ENCODE results near the gene VRK1.
A peak's percentile ranks its signal among the peaks of the same experiment; 100 is the strongest.
"Not testable (repeated sequence)": the region's sequence is repeated elsewhere in the genome, so short reads cannot be mapped to it uniquely, and the experiment has no call there.

The VRK1 gene, protein sequence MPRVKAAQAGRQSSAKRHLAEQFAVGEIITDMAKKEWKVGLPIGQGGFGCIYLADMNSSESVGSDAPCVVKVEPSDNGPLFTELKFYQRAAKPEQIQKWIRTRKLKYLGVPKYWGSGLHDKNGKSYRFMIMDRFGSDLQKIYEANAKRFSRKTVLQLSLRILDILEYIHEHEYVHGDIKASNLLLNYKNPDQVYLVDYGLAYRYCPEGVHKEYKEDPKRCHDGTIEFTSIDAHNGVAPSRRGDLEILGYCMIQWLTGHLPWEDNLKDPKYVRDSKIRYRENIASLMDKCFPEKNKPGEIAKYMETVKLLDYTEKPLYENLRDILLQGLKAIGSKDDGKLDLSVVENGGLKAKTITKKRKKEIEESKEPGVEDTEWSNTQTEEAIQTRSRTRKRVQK

DNA sequence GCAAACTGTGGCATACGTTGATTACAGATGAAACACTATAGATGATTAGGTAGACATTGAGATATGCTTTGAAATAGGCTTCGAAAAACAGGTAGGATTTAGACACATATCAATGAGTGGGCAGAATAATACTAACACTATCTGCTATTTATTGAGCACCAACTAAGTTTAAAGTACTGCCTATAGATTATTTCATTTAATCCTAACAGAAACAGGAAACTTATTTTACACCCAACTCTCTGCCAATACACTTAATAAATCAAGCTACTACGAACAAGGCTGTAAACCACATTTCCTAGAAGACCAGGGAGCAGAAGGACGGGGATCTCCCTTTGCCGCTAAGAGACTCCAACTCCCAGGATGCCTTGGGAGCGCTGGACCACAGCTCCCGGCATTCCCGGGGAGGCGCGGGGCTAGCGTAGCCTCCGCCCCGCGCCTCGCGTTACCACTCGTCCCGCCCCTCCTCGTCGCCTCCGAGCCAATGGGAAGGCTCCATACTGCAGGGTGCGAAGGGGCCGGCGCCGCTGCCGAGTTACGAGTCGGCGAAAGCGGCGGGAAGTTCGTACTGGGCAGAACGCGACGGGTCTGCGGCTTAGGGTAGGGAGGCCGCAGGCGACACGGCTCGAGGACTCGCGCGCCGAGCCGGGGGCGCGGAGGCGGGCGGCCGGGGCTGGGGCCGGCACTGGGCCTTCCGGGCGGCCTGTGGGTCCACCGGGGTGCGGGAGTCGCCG, at the start of gene VRK1:
VRK1 (plus strand) TSS at position 532 of the 731 bp plus-strand sequence. CDS start 36,090 bp downstream, outside the sequence.
- DNase-seq (ENCODE audit: low read depth) = peak; percentile 90

DNA sequence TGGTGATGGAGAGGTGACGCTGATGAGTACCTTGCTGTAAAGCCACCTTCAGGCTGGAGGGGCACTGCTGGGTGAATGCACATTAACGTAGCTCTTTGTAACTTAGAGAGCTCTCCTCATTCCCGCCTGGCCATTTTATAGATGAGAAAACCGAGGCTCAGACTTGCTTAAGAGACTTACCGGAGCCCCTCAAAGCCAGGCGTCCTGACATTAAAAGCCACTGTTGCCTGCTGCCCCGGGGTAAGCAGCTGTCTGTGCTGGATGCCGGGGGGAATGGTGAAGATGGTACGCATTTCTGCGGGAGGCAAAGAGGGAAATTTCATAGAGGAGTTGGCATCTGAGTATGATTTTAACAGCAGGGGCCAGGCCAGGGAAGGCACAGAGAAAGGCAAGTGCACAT, 49.6 kb upstream of the VRK1 start:
- no peak for DNase-seq (ENCODE audit: low read depth)

DNA sequence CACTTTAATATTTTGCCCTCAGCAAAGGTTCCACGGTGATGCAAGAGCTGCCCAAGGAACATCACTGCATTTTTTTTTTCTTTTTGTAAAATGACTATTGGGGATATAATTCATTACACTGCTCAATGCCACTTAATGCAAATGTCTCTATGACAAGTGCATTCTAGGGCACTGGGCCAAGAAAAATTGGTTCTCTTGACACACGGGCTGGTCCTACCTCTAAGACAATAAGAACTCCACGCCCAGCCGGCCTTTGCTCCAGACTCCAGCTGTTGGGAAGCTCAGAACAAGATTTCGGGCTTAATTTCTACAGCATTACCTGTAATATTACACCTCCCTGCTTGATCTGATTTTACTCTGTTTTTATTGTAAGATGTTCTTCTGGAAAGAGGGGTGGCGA, 48.8 kb upstream of the VRK1 start:
- DNase-seq (ENCODE audit: low read depth) = no peak

DNA sequence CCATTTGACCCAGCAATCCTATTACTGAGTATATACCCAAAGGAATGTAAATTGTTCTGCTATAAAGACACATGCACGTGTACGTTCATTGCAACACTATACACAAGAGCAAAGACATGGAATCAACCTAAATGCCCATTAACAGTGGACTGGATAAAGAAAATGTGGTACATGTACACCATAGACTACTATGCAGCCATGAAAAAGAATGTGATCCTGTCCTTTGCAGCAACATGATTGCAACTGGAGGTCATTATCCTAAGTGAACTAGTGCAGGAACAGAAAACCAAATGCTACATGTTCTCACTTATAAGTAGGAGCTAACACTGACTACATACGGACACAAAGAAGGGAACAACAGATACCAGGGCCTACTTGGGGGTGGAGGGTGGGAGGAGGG, 45.7 kb upstream of the VRK1 start:
- no peak for DNase-seq (ENCODE audit: low read depth)

DNA sequence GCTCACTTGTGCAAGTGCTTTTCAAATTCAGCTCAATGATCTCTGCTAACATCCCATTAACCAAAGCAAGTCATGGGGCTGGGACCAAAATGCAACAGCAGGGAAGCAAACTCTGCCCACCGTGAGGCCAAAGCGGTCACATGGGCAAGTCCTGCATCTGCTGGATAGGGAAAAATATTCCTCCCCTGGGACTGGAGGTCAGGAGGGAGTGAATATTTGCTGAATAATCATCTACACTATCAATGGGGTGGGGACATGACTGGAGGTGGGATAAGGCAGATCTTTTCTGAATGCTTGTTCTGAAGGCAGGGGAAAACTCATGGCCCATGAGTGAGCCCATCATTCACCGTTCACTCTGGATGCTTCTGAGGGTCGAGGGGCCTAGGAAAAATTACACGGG, 45.1 kb upstream of the VRK1 start:
- no peak for DNase-seq (ENCODE audit: low read depth)

DNA sequence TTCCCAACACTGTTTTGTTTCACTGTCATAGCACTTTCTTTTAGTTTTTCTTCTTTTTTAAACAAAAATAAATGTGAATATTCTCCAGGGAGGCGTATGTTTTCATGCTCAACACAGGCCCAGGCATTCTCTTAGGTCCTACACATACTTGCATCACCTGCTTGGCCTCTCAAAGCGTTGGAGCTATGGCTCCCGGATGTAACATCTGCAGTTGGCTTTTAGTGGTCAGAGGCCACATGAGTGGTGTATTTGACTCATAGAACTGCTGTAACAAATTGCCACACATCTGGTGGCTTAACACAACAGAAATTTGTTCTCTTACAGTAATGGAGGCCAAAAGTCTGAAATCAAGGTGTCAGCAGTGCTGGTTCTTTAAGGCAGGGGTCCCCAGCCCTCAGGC, 44.6 kb upstream of the VRK1 start:
- DNase-seq (ENCODE audit: low read depth) = no peak

DNA sequence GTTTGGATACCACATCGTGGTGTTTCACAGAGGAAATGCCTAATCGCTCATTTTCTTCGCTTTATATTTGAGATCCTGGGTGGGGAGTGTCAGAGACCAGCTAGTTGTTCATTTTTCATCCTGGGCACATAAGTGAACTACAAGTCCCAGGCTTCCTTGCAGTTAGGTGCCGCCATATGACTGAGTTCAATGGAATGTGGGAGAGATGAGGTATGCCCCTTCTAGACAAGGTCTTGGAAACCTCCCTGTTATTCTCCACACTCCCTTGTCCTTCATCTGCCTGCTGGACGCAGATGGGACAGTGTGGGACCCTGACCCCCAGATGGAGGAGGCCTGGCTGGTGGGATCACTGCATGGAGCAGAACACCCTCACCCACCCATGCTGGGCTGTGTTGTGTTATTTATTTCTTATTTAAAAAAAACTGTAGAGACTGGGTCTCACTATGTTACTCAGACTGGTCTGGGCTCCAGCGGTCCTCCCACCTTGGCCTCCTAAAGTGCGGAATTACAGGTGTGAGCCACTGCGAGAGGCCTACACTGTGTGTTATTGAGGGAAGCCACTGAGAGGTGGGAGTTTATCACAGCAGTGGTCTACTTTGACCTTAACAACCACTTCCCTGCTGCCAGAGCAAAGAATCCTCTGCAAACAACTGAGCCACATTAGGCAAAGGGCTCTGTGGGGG, 42.9 kb upstream of the VRK1 start:
- no peak for DNase-seq (ENCODE audit: low read depth)

DNA sequence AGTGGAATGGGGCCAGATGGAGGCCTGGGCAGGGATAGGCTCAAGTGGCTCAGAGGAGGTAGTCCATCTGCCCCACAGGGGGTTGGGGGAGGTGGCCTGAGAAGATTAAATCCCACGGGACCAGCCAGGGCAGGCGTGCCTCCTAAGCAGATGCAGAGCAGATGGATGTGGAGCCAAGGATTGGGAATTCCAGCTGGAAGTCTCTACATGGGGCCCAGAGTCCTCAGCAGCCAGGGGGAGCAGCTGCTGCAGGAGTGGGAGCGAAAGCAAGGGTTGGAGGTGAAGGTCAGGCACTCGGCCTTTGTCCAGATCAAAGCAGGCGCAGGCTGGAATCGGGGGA, 42.4 kb upstream of the VRK1 start:
- no peak for DNase-seq (ENCODE audit: low read depth)

DNA sequence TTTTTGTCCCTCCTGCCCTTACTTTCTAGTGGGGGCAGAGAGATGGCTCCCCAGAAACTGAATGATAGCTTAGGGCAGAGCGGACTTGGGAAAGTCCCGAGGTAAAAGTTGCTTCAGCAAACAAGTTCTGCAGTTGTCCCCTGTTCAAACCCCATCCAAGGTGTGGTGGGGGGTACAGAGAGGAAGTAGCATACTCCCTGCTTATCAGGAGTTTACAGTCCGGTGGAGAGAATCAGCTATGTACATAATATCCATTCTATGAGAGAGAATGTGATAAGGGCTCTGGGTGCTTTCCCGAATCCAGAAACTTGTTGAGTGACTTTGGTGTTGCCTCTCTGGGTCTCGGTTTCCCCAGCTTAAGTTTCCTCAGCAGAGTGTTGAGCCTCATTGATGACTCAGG, 40.4 kb upstream of the VRK1 start:
- DNase-seq (ENCODE audit: low read depth) = no peak

DNA sequence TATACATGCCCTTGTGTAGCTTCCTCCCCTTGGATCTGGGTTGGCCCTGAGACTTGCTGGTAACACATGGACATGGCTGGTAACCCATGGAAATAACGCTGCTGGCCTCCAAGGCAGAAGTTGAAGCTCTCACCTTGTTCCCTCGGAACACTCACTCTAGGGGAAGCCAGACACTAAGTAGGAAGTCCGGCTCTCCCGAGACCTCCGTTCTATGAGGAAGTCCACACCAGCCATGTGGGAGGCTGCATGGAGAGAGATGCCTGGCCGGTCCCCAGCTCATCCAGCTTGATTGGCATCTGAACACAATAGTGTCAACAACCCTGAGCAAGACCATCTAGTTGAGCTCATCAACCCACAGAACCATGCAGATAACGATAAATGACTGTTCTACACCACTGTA, 39.7 kb upstream of the VRK1 start:
- no peak for DNase-seq (ENCODE audit: low read depth)

DNA sequence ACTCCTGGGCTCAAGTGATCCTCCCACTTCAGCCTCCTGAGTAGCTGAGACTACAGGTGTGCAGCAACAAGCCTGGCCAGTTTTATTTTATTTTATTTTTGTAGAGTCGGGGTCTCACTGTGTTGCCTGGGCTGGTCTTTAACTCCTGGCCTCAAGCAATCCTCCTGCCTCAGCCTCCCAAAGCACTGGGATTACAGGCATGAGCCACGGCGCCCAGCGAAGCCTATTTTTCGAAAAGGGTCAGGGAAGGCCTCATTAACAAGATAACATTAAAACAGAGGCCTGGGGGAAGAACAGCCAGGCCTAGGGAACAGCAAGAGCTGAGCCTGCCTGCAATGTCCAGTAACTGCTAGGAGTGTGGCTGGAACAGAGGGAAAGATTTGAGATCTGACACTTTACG, 36.1 kb upstream of the VRK1 start:
- no peak for DNase-seq (ENCODE audit: low read depth)

DNA sequence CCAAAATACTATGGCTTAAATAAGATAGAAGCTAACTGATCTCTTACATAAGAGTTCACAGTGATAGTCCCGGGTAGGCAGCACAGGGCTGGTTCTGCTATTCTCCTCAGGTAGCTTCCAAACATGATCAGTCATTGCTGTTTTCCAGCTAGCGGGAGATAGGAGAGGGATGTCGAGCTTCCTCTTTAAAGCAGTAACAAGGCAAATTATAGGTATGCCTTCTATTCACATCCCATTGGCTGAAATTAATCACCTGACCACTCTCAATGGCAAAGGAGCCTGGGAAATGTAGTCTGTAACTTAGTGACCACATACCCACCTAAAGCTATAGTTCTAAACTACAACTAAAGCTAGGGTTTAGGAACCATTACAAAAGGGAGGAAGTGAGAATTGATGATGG, 34.5 kb upstream of the VRK1 start:
- DNase-seq (ENCODE audit: low read depth) = no peak

DNA sequence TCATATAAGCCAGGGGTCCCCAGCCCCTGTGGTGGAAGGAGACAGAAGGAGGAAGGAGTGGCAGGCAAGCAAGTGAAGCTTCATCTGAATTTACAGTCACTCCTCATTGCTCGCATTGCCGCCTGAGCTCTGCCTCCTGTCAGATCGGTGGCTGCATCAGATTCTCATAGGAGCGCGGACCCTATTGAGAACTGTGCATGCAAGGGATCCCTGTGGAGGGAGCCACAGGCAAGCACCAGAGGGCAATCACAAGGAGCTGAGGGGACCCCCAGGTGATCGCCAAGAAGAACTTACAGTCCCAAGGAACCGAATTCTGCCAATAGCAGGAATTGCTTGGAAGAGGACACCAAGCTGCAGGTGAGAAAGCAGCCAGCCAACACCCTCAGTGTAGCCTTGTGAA, 33.2 kb upstream of the VRK1 start:
- DNase-seq (ENCODE audit: low read depth) = no peak

DNA sequence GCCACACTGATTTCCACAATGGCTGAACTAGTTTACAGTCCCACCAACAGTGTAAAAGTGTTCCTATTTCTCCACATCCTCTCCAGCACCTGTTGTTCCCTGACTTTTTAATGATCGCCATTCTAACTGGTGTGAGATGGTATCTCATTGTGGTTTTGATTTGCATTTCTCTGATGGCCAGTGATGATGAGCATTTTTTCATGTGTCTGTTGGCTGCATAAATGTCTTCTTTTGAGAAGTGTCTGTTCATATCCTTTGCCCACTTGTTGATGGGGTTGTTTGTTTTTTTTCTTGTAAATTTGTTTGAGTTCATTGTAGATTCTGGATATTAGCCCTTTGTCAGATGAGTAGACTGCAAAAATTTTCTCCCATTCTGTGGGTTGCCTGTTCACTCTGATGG, 32.0 kb upstream of the VRK1 start:
- DNase-seq (ENCODE audit: low read depth) = not testable (repeated sequence)

DNA sequence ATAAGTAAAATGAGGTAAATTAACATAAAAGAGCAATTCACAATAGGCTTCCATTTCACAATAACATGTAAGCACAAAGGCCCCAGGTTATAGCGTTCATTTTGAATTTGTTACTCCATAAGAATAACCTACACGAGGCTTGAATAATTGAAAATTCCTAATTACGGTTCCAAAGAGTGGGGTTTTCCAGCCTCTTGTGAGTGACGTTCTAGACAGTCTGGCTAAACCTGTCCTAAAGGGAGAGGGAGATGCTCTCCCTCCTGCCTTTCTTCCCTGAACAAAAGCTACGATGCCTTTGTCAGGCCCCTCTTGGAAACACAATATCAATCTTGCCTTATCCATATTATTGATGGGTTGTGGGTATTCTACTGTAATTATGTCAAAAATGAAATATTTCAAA, 24.3 kb upstream of the VRK1 start:
- no peak for DNase-seq (ENCODE audit: low read depth)

DNA sequence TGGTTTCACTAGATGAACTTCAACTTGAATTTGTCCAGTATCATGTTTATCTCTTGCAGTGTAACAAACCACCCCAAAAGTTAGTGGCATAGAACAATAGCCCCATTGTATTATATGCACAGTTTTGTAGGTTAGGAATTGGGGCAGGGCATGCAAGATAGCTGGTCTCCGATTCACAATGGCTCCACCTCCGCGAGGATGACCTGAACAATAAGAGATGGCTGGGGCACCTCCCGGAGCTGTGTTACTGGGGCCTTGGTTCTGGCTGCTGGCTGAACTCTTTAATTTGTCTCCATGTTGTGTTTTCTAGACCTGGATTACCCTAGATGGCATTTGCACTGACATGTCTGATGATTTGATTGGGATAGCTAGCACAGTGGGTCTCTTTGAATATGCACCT, 20.4 kb upstream of the VRK1 start:
- no peak for DNase-seq (ENCODE audit: low read depth)

DNA sequence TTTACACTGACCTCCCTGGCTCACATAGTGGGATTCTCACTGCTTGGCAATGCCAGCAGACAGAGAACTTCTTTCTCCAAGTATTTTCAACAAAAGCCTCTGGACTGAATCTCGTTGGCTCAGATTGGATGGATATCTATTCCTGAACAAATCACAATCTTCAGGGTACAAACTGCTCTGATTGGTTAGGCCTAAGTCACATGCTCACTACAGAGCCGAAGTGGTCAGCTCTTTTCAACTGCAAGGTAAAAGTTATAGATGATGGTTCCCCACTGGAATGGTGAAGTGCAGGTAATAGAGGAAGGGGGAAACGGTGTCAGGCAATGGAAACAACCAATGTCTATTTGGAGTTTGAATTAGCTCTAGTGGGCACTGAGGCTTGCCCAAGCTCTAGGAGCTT, 16.7 kb upstream of the VRK1 start:
- DNase-seq (ENCODE audit: low read depth) = no peak

DNA sequence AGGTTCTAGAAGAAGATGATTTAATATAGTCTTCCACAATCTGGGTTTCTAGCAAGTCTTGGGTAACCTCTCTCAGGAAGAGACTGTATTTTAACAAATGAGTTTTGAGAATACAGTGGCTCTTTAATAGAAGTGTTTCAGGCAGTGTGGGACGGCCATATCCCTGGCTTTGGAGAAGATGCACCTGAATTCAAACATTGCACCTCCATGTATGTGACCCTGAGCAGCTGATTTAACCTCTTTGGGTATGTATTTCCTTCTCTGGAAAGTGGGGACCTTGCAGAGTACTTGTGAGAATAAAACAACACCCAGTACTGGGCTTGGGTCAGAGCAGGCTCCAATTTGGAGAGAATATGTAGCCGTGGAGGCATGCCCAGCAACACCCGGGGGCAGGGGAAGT, 15.8 kb upstream of the VRK1 start:
- DNase-seq (ENCODE audit: low read depth) = no peak

DNA sequence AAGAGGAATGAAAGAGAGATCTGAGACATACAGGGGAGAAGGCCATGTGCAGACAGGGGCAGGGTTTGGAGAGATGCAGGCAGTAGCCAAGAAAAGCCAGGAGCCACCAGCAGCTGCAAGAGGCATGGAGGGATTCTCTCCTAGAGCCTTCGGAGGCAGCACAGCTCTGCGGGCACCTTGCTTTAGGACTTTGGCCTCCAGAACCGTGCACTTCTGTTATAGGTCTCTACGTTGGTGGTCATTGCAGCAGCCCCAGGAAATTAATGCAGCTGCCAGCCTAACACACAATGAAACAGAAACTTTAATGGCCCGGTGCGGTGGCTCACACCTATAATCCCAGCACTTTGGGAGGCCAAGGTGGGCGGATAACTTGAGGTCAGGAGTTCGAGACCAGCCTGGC, 14.7 kb upstream of the VRK1 start:
- DNase-seq (ENCODE audit: low read depth) = no peak

DNA sequence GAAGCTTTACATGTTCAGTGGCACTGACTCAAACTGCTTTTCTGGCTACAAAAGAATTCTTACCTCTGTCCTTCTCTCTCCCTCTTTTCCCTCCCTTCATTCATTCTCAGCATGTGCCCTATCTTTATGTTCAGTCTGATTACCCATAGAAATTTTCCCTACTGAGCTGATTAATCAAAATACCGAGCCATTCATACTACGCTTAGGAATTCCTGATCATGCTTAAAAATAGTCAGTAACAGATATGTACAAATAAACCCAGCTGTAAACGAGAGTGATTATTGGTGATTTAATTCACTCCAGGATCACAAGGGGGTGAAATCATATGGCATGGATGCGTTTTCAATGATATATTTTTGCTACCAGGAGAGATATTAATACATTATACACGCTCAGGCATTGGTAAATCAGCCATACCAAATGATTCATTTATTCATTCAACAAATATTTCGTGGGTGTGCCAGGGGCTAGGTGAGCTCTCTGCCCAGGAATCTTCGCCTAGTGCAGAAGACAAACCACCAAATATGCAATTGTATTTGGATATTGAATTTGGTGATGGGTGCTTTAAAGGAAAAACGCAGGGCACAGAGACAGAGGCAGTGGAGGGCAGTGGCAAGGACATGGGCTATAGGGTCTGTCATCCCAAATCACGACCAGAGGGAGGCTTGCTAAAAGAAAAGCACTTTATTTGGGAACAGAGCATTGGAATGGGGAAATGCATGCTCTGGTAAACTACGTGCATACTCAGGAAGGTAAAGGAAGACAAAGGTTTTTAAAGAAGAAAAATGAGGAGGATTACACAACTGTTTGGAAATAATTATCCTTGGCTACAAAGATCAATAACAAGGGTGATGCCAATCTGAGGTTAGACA, 13.9 kb upstream of the VRK1 start:
- no peak for DNase-seq (ENCODE audit: low read depth)

DNA sequence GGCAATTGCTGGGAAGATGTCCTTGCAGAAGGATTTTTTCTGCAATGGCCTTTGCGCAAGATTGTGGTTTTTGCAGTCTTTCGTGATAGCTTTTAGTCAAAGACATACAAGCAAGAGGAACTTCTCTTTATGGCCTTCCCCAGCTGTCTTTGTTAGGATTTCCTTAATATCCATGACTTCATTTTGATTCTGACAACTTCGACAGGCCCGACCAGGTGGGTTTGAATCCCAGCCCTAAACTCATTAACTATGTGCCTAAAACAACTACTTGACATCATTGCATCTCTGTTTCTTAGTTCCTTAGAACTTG, 13.3 kb upstream of the VRK1 start:
- no peak for DNase-seq (ENCODE audit: low read depth)

DNA sequence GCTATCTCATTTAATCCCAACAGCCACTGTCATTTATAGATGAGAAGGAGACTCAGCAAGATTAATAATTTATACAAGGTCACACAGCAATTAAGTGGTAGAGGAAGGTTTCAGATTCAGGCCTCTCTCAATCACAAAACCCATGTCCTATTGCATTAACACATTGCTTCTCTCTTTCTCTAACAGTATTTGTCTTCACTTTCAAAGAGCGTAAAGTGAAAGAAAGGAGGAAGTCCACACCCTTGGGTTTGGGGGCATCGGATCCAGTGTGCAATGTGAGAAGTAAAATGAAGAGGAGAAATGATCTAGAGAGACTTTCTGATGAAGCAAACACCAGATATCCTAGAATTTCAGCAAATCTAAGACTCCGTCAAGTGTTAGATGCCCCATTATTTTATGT, 7.0 kb upstream of the VRK1 start:
- DNase-seq (ENCODE audit: low read depth) = no peak

DNA sequence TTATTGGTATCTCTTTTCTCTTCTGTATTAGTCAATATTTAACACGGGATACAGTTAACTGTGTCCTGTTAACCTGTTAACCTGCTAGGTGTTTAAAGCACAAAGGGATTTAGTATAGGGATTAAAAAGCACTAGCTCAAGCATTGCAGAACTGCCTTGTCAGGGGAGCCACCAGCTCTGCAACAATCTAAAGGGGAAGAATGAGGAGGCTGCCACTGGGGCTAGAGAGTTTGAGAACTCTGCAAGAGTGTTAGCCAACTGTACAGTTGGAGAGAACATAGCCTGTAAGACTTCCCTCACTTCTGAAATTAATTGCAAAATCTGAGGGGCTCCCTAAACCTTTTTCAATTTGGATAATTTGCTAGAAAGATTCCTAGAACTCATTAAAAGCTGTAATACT, 6.5 kb upstream of the VRK1 start:
- no peak for DNase-seq (ENCODE audit: low read depth)

Data from stimulated activated CD8-positive, alpha-beta memory T cell treated with anti-CD3 and anti-CD28 coated beads, Interleukin-15, amount 100 ng/mL, for 24 hours (primary cell).